ENCODE results near the gene STXBP6. TPM values are rescaled to one million over a fixed set of nuclear protein-coding genes. Genes with fewer than 3 reads are reported as not detected.

Gene STXBP6
- total and polyA plus RNA-seq, 9 donors = 1.0 to 9.3 (median 5.5) TPM

GRCh38 chr14:24891987-24892496, 157.9 kb downstream of the STXBP6 start:
- DNase-seq = no peak
- no peak overlapping the region for H3K4me3 ChIP-seq
- H3K36me3 ChIP-seq = no peaks in the 10 kb centered on the region
- WGBS, 3 donors = 78 to 81% (median 79%) methylated on average over 1 of the region's 1 CpG
- no peak overlapping the region for H3K27ac ChIP-seq
- H3K27me3 ChIP-seq = no peaks in the 10 kb centered on the region
- no peaks in the 10 kb centered on the region for H3K4me1 ChIP-seq (ENCODE audit: insufficient read depth)
- TF ChIP-seq, protein P1, sequence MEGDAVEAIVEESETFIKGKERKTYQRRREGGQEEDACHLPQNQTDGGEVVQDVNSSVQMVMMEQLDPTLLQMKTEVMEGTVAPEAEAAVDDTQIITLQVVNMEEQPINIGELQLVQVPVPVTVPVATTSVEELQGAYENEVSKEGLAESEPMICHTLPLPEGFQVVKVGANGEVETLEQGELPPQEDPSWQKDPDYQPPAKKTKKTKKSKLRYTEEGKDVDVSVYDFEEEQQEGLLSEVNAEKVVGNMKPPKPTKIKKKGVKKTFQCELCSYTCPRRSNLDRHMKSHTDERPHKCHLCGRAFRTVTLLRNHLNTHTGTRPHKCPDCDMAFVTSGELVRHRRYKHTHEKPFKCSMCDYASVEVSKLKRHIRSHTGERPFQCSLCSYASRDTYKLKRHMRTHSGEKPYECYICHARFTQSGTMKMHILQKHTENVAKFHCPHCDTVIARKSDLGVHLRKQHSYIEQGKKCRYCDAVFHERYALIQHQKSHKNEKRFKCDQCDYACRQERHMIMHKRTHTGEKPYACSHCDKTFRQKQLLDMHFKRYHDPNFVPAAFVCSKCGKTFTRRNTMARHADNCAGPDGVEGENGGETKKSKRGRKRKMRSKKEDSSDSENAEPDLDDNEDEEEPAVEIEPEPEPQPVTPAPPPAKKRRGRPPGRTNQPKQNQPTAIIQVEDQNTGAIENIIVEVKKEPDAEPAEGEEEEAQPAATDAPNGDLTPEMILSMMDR (IDR thresholded peaks at IDR 0.05) = no peak
- TF ChIP-seq EP300 (IDR thresholded peaks at IDR 0.05) = no peak
- no peak for TF ChIP-seq POLR2A (IDR thresholded peaks at IDR 0.05)
- no peaks in the 10 kb centered on the region for H3K9me3 ChIP-seq
- intact Hi-C loops (cut with DNase I) = no loop called here

GRCh38 chr14:24890716-24891115, 159.2 kb downstream of the STXBP6 start:
- no peaks in the 10 kb centered on the region for H3K9me3 ChIP-seq
- no peaks in the 10 kb centered on the region for H3K4me1 ChIP-seq (ENCODE audit: insufficient read depth)
- no peak overlapping the region for H3K27ac ChIP-seq
- no peak for DNase-seq
- no peak overlapping the region for H3K4me3 ChIP-seq
- no peaks in the 10 kb centered on the region for H3K36me3 ChIP-seq
- no peaks in the 10 kb centered on the region for H3K27me3 ChIP-seq
- TF ChIP-seq, protein P1 (IDR thresholded peaks at IDR 0.05) = no peak
- TF ChIP-seq EP300 (IDR thresholded peaks at IDR 0.05) (no peak), POLR2A (IDR thresholded peaks at IDR 0.05) (no peak)
- intact Hi-C loops (cut with DNase I) = no loop called here

GRCh38 chr14:24889843-24890242, 160.1 kb downstream of the STXBP6 start:
- no peaks in the 10 kb centered on the region for H3K9me3 ChIP-seq
- TF ChIP-seq POLR2A (IDR thresholded peaks at IDR 0.05) = no peak
- TF ChIP-seq EP300 (IDR thresholded peaks at IDR 0.05) = no peak
- TF ChIP-seq, protein P1 (IDR thresholded peaks at IDR 0.05) = no peak
- H3K4me1 ChIP-seq (ENCODE audit: insufficient read depth) = no peaks in the 10 kb centered on the region
- no peak overlapping the region for H3K4me3 ChIP-seq
- H3K27me3 ChIP-seq = no peaks in the 10 kb centered on the region
- H3K36me3 ChIP-seq = no peaks in the 10 kb centered on the region
- no peak overlapping the region for H3K27ac ChIP-seq
- intact Hi-C loops (cut with DNase I) = no loop called here
- no peak for DNase-seq

GRCh38 chr14:24888532-24888931, 161.4 kb downstream of the STXBP6 start:
- intact Hi-C loops (cut with DNase I) = no loop called here
- no peaks in the 10 kb centered on the region for H3K9me3 ChIP-seq
- no peak overlapping the region for H3K4me3 ChIP-seq
- DNase-seq = no peak
- H3K4me1 ChIP-seq (ENCODE audit: insufficient read depth) = no peaks in the 10 kb centered on the region
- TF ChIP-seq, protein P1 (IDR thresholded peaks at IDR 0.05) = no peak
- TF ChIP-seq POLR2A (IDR thresholded peaks at IDR 0.05) = no peak
- no peak for TF ChIP-seq EP300 (IDR thresholded peaks at IDR 0.05)
- no peak overlapping the region for H3K27ac ChIP-seq
- no peaks in the 10 kb centered on the region for H3K27me3 ChIP-seq
- WGBS, 3 donors = 90 to 94% (median 90%) methylated on average over 6 of the region's 6 CpGs
- no peaks in the 10 kb centered on the region for H3K36me3 ChIP-seq
